HG03432 (cell line): ENCODE measurements around the gene FOXJ1.

Source experiments
- ATAC-seq: cut with Tn5 transposase; IDR thresholded peaks from one replicate; pipeline ENCODE4 v1.9.1; 2021; ENCODE audit warnings: mild to moderate bottlenecking, moderate library complexity; ENCODE audit not compliant: unreplicated experiment

The FOXJ1 gene

DNA sequence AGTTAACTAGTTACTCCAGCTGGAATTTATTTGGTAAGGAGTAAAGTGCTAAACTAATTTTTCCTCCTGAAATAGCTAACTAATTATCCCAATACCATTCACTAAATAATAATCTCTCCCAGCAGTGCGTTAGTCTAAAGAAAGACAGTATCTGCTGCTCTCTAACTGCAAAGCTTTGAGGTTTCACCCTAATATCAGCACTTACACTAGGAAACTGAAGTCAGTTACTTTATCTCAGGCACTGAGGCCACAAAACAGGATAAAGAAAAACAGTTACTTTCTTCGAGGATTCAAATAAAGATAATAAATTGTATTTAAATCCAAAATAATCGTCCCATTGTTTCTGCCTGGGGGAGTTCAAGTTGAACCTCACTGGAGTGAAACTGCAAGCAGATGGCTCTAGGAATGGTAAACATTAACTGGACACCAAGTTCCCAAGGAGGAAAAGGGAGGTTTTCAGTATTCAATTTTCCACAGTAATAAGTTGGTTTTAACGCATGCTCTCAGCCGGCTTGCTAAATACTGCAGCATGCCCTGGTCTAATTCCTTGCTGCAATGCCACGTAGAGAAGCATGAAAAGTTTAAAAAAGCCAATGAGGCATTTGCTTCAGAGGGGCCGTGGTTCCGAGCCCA lies 20.0 kb upstream of the FOXJ1 start:
- ATAC-seq, result no peak

DNA sequence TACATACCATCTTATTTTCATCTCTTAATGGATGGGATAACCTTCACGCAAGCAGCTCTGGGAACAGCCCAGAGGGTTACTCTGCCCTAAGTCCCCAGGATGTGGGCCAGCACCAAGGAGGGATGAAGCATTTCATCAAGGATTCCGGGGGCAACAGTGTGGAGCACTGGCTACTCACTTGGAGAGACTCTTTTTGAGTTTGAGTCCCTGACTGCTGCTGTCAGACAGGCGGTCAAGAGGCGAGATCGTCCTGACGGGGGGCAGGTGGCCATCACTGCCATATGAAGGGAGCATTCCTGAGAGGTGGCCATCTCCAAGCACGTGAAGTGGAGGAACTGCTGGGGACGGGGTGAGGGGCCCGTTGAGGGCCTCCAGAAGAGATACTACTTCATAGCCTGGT lies 18.1 kb upstream of the FOXJ1 start:
- ATAC-seq, result no peak

DNA sequence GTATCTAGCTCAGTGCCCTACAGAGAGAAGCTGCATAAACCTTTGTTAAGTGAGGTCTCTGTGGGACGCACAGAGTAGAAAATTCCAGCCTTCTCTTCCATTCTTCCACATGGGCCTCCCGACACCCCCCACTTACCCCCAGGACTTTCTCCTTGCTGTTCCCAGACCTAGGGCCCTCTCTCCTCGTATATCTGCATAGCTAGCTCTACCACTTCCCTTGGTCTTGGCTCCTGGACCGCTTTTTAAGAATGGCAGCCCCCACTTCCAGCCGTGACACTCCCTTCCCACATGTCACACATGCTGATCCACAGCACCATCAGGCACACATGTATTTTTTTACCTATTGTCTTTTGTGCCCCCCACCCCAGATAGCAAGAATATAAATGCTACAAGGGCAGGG lies 16.7 kb upstream of the FOXJ1 start:
- no peak for ATAC-seq

DNA sequence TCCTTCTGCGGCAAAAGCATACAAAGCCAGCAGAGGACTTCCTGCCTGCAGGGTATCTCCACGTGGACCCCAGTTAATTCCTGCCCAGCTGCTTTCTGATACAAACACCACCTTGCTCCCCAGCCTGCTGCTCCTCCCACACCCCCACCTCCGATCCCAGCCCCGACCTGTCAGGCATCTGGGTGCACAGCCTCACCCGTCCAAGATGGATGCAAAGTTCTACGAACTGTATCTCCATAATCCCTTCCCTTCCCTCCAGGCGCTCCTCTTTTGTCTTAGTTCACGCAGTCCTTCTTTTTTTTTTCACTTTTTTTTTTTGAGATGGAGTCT lies 15.6 kb upstream of the FOXJ1 start:
- no peak for ATAC-seq

DNA sequence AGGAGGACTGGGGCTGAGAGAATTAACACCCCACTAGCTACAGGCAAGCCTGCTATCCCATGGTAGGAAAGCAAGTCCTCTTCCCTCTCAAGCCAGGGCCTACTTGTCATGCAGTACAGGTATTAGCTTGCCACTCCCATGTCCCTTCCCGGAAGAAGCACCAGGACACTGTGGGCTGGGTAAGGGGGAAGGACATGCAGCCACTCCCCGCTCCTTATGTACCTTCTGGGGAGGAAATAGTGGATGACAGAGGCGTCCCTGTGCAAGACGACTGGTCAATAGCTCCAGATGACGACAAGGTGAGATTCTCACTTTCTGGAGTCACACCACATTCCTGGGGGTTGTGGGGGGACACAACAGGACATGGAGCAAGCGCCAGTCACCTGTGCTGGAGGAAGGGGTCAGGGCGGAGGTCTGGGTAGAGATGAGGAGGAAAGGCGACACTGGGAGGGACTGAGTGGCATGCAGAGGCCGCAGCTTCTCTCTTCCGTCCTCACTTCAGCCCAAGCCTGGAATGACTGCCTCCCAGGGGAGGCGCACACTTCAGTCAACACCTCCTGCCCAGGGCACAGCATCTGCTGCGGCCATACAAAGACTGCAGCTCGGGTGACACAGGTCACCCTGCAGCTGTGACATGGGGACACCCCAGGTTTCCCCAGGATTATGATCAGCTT lies 15.1 kb upstream of the FOXJ1 start:
- ATAC-seq, result no peak

DNA sequence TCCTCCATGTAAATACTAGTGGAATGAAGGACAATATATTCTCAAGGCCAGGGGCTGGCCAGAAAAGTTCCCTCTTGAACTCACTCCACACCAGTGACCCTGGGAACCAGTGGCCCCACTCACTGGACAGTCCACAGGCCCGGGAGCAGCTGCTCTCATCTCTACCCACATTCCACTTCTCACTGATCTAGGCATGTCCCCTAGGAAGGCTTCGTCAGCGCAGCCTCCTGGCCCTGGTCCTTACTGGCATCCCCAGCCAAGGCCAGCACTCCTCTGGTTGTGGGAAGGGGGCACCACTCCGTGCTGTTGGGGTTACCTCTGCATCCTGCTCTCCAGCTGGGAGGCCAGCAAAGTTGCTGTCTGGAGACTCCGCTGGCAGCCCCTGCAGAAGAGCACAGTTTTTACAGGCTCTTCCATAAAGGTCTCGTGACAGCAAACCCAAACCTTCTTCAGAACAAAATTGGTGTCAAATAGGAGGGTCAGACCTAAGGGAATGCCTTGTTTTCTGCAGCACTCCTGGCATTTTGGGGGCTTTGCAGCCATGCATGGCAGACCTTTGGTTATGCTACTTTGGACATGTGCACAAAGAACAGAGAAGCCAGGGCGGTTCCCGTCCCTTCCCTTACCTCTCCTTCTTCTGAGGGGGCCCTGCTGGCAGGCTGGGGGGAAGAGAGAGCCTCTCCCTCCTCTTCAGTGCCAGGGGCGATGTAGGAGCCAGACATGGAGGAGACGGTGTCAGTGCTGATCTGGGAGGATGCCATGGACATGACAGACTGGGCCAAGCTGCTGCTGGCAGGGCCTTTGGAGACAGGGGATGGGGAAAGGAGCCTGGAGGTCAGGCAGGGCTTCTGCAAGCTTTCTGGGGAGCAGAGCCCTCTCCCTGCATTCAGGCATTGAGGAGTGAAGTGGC lies 14.1 kb upstream of the FOXJ1 start:
- no peak for ATAC-seq

DNA sequence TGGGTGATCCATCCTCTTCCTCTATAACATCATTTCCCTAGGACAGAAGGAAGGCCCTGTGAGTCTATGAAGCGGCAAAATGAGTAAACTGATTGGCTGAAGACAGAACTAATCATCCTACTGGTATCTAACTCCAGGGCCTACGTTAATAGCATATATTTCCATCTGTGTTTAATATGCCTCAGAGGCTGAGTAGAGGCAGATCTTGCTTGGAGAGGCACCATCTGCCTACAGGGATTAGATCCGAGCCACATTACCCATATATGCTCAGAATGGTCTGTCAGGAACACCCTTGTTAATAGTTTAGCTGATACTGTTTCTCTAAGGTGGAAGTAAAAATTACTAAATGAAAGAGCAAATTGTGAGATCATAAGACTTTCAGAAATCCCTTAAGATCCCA lies 13.2 kb upstream of the FOXJ1 start:
- ATAC-seq, result no peak

DNA sequence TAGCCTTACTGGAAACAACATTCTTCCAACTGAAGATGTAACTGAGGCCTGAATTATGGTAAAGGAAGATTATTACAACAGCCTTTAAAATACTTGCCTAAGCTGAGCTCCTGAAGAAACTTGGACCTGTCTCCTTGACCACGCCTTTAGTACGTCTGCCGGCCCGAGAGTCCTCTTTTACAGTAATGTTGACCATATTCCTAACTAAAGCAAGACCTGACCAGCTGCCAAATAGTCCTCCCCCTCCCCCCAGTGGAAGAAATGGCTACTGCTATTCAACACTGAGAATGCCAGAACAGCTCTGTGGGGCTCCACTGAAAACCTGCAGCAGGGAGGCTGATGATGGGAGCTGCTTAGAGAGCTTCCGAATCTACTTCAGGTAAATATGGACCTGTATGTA lies 12.6 kb upstream of the FOXJ1 start:
- no peak for ATAC-seq

DNA sequence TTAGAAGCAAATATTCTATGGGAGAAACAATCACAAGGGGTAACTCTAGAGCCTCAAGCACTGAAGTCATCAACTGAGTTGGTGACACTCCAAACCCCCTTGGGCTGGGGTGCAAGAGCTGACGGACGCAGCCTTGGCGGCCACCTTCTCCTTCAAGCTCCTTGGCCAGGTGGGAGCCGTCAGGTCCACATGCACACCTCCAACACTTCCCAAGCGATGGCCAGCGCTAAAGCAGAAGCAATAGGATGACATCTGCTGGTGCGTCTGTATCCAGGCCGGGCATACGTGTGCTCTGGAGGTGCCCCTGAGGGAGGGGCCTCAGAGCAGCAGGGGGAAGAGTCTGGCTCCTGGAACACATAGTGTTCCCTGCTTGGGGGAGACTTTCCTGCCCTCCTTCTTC lies 12.2 kb upstream of the FOXJ1 start:
- ATAC-seq, result no peak

DNA sequence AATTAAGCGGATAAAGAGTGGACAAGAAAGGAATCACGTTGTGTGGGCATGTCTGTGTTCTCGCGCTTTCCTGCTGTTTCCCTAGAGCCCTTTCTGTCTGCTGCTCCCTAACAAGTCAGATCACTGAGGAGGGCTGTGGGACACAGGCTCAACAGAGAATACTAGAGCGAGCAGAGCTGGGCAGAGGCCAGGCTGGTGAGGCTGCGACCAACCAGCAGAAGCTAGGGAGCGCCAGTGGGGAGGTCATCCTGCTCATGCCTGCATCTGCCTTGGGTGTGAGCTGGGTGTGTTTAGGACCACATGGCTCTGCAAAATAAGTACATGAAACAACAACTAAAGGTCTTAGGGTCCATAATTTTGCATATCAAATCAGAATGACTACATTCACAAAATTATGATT lies 11.5 kb upstream of the FOXJ1 start:
- ATAC-seq, result no peak

DNA sequence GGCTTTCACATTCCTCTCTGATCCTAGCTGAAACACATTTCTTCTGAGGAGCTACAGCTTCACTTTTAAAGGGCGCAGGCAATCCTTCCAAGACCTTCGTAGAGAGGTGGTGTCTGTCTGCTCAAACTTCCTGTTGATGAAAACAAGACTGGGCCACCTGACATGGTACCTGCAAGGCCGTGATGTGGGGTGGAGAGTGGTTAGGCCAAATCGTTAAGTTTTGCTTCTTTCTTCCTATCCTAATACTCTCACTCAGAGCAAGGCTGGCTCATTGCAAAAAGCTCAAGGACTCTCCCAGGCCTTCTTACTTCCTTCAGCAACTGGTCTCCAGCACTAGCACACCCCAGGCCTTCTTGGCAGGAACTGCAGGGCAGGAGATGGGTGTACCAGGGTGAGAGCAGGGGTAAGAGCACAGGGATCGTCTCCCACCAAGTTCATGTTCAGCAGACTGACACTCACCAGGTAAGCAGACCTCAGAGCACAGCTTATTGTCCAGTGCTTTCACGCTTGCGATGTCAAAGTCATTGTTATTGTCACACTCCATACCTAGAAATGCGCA lies 10.9 kb upstream of the FOXJ1 start:
- no peak for ATAC-seq

DNA sequence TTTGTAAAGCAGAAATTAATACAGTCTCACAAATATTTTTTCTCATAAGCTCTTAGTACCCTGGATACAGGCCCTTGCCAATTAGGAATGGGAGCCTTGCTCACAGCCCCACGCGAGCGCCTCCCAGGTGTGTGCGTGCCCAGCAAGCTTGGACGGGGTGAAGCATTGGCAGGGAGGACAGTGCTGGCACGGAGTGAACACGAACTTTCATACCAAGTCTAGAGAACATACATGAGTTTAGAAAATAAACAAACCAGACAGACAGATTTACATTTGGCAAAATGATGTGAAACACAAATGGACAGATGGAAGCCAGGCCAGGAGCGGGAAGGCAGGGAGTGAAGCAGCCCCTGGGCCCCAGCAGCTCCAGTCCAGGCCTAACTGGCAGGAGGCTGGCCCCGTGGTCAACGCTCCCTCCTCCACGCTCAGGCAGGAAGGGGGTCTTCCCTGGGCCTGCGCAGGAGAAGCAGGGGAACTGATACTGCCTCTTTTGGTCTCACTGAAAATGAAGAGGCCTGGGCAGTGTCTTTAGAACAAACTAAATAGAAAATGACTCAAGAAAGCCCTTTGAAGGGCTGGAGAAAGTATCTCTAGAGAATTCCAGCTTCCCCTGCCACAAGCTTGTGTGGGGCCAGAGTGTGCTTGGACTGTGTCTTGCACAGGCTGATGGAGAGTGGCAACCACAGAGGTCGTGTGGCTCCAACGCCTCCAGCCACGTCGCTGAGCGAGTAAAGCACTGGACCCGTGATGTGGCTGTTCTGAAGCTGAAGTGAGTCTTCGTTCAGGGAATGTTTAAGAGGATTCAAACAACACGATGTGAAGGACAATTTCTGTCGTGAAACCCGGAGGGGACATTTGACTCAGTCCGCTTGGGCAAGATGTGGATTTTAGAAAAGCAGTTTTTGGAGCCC lies 9.9 kb upstream of the FOXJ1 start:
- ATAC-seq, result no peak

DNA sequence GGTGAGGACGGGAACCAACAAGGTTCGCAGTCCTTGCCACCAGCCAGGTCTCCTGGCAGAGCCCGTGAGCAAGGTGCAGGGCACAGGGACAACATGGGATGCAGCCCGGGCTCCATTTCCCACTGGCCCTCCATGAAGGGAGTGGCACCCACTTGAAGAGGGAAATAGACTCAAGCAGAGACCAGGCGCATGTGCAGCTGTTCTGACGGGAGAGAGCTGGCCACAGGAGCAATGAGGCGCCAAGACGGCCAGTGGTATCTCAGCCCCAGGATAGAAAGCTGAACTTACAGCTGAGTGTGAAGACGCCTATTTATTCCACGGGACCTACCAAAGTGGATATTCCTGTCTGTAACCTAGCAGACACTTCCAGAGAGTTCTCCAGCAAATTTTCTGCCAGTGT lies 8.2 kb upstream of the FOXJ1 start:
- ATAC-seq, result no peak

DNA sequence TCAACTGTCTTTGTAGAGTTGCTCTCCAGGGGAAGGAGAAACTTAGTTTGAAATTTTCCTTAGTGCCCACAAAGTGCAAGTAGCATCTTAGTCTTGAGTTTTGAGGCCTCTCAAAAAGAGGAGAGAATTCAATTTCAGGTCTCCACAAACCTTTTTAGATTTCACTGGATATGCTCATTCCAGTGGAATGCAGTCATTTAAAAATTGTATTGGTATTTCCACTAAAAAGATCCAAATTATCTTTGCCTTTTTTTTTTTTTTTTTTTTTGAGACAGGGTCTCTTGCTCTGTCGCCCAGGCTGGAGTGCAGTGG lies 6.9 kb upstream of the FOXJ1 start:
- ATAC-seq, result no peak

DNA sequence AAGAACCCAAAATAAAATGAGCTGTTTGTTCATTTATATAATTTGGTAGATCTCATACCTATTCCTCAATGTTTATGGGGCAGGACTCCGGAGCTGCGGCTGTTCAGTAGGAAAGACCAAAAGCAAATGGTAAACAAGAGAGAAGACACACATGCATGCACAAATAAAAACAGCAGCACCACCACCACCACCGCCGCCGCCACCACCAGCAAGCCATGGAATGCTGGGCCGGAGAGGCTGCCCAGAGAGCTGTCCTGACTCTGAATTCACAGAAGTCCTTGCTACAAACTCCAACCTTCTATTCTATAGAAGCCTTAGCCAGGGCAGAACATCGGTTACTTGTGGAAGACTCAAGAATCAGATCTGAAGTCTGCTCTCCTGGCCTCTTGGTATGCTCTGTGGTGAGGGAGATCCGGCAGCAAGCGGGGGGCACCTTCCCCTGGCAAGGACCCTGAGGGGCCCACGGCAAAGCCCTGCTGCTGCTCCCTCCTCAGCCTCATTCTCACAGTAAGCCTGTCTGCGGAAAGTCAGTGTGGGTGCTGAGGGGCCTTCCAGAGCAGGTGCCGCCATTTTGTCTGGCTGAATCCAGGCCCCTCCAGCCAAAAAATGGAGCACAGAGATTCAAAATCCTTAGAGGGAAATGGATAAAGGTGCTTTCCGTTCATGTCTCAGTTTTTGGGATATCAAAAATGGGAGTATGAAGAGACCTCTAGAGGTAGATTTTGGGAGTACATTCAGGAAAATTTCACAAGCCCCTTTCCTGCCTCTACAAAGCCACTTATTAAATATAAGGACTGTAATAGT lies 6.4 kb upstream of the FOXJ1 start:
- no peak for ATAC-seq

DNA sequence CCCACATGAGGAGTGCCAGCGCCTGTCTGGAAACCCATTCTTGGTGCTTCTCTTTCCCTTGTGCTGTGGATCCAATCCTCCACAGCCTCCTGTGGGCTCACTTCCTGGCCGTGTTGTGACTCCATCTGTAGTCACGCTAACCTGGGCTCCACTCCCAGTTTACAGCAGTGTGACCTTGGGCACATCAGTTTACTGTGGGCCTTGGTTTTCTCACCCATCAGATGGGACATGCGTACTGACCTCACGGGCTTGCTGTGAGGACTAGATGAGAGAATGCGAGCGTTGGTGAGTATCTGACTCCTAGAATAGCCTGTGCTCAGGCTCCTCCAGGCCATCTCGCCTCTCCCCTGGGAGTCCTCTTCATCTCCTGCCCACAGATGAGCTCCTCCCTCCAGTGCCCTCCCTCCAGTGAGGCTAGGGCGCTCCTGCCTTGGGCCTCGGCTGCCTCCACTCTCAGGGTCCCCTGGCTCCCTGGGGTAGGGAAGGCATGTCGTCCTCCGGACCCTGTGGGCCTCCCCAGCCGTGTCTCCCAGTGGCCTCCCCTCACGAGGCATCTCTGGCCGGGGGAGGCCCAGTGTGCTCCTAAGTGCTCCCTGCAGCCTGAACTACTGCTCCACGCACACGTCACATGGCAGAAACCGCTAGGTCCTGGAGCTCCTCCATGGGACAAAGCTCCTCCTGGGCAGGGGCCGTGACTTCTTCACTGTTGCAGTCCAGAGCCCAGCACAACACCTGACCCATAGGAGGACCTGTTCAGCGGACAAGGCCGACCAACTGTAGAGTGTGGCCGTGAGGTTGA lies 5.2 kb upstream of the FOXJ1 start:
- ATAC-seq, result no peak

DNA sequence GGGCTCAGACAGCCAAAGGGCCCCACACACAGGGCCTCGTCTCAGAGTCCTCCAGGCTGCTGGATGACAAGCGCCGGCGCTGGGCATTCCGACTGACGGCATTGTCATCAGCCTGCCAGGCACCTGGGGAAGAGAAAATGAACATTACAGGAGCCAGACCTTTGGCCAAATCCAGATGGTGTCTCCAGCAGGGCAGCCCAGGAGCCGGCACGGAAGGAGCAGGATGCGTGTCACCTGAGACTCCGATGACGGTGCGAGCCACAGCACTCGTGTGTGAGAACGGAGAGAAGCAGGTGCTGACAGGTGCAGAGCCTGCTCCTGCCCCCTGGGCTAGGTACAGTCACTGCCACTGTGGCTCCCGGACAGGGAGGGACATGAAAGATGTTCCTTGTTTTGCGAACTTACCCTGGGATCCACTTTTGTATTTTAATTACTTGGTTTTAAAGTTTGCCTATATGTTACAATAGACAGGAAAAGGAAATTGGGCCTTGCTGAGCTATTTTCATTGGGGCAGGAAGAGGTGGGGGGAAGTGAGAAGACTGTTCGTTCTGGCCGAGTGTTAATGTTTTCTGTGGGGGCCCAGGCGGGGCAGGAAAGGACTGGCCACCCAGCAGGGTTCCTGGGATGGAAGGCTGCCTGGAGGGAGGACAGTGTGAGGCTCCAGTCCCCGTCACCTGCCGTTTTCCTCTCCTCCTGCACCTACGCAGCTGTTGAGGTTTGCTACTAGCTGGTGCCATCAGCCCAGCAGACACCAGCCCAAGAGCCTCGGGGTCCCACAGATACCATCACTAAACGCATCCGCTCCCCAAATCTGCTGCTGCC lies 4.4 kb upstream of the FOXJ1 start:
- ATAC-seq, result no peak

DNA sequence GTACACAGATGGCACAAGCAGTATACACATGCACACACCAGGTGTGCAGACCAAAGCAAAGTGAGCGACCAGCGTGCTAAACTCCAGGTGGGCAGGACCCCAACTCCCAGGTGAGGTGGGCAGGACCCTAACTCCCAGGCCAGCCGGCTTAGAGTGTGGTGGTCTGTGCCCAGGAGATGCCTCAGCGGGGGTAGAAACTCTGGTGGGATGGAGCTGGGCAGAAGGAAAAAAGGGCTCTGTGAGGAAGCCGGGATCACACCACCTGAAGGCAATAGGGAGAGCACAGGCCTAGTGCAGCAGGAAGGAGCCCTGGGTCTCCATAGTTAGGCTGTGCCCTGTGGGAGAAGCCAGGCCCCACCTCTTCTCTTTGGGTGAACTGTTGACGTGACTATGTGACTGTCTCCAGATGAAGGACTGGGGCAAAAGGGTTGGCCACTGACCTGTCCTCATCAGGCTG lies 1.6 kb upstream of the FOXJ1 start:
- no peak for ATAC-seq
